Activated CD4-positive, alpha-beta T cell treated with anti-CD3 and anti-CD28 coated beads, Interleukin-2, amount 50 U/mL, for 48 hours (primary cell): ENCODE results near the gene BHLHA15.

Source experiments
- DNase-seq, 2 experiments: peaks; one replicate each; pipeline ENCODE4 v3.0.0-alpha.2; 2020

Gene BHLHA15

GRCh38 chr7:98228801-98229200, 17.6 kb downstream of the BHLHA15 start:
- no peak for DNase-seq

GRCh38 chr7:98229441-98229840, 18.2 kb downstream of the BHLHA15 start:
- no peak for DNase-seq

- no peak for DNase-seq
These were observed 18.9 kb downstream of the BHLHA15 start for GRCh38 chr7:98229991-98230745.

GRCh38 chr7:98230746-98231471, 19.7 kb downstream of the BHLHA15 start:
- no peak for DNase-seq

- DNase-seq = no peak
These were observed 20.4 kb downstream of the BHLHA15 start for GRCh38 chr7:98231493-98232262.

GRCh38 chr7:98232263-98232585, 21.0 kb downstream of the BHLHA15 start:
- no peak for DNase-seq

- no peak for DNase-seq
These were observed 21.6 kb downstream of the BHLHA15 start for GRCh38 chr7:98232799-98233198.

- no peak for DNase-seq
These were observed 22.2 kb downstream of the BHLHA15 start for GRCh38 chr7:98233219-98234070.

- DNase-seq = no peak
These were observed 23.3 kb downstream of the BHLHA15 start for GRCh38 chr7:98234429-98235147.

GRCh38 chr7:98235901-98236300, 24.7 kb downstream of the BHLHA15 start:
- DNase-seq = no peak

- no peak for DNase-seq
These were observed 25.3 kb downstream of the BHLHA15 start for GRCh38 chr7:98236355-98237185.

GRCh38 chr7:98238076-98238475, 26.8 kb downstream of the BHLHA15 start:
- DNase-seq = no peak

GRCh38 chr7:98238976-98239375, 27.7 kb downstream of the BHLHA15 start:
- DNase-seq = no peak

GRCh38 chr7:98240961-98241673, 29.9 kb downstream of the BHLHA15 start:
- DNase-seq = peak; percentile 32 to 34

- DNase-seq = no peak
These were observed 30.5 kb downstream of the BHLHA15 start for GRCh38 chr7:98241674-98242241.

- no peak for DNase-seq
These were observed 31.1 kb downstream of the BHLHA15 start for GRCh38 chr7:98242342-98242741.

GRCh38 chr7:98242934-98243333, 31.7 kb downstream of the BHLHA15 start:
- no peak for DNase-seq

GRCh38 chr7:98244871-98245270, 33.6 kb downstream of the BHLHA15 start:
- DNase-seq = no peak

GRCh38 chr7:98248156-98248555, 36.9 kb downstream of the BHLHA15 start:
- no peak for DNase-seq

GRCh38 chr7:98249106-98249505, 37.9 kb downstream of the BHLHA15 start:
- no peak for DNase-seq
